GM19455 (cell line): ENCODE data around the gene GRIK5.

Source experiments
- ATAC-seq: cut with Tn5 transposase; IDR thresholded peaks from one replicate; pipeline ENCODE4 v1.9.1; 2021; ENCODE audit not compliant: unreplicated experiment

GRIK5 gene

GRCh38 chr19:41957838-41958366, 112.1 kb downstream of the GRIK5 start:
- ATAC-seq, result no peak

DNA sequence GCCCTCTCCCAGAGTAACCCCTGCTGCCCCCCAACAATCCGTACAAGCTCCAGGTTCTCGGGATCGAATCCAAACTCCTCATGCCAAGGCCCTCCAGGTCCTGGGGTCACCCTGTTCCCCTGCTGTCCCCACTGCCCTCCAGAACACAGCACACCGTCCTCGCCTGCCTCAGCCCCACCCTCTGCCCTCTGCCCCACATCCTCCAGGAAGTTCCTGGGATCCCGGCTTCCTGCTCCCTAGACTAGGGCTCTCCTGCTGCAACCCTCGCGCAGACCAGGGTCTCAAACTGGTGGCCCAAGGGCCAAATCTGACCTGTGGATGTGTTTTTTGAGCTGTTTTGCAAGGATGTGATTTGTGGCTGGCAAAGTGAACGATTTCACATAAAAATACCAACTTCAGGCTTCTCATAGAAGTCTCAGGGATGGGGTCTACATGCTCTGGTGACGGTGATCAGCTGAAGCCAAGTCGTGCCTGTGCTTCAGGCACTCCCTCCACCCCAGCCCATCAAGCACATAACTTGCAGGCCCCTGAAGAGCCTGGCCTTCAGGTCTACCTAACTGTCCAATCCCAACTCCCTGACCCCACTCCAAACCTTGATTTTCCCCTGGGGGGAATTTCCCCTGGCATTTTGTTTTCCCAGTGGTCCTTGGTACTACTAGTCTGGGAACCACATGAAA, 112.7 kb downstream of the GRIK5 start:
- no peak for ATAC-seq

DNA sequence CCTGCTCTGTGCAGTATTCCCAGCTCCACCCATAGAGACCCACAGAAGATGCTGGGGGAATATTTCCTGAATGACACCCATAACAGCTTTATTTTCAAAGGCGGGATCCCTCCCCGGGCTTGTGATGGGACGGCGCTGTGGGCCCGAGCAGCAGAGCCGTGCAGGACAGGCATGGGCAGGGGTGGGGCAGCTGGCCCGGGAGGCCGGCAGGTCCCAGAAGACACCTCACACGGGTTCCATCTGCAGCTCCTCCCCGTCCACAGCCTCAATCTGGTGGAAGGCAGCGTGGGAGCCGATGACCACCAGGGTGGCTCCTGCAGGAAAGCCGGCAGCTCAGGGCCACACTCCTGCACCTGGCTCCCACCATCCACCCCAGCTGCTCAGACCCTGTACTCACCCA, 113.4 kb downstream of the GRIK5 start:
- ATAC-seq, result no peak

- no peak for ATAC-seq
Measured at GRCh38 chr19:41955521-41955920, 114.5 kb downstream of the GRIK5 start.

GRCh38 chr19:41951686-41952172, 118.3 kb downstream of the GRIK5 start:
- ATAC-seq, result no peak
